ENCODE measurements around the gene ZCCHC9.
"Not testable (repeated sequence)": the region's sequence is repeated elsewhere in the genome, so short reads cannot be mapped to it uniquely, and the experiment has no call there.

DNA sequence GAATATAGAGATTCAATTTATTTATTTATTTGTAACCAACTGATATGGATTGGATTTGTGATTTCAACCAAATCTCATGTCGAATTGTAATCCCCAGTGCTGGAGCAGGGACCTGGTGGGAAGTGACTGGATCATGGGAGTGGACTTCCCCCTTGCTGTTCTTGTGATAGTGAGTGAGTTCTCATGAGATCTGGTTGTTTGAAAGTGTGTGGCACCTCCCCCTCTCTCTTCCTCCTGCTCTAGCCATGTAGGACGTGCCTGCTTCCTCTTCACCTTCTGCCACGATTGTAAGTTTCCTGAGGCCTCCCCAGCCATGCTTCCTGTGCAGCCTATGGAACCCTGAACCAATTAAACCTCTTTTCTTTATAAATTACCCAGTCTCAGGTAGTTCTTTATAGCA, 36.8 kb downstream of the ZCCHC9 start:
- not testable (repeated sequence) for TF ChIP-seq CTCF (conservative IDR thresholded peaks at IDR 0.05 in 1 of 2, IDR thresholded peaks at IDR 0.05 in 1 of 2; ENCODE audit: low read depth in 1 of 2, low read length in 2 of 2); EZH2 (IDR thresholded peaks at IDR 0.05; ENCODE audit: low read length, missing control alignments)
